Esophagus muscularis mucosa (tissue), 4 donors: ENCODE measurements around the gene CYBA. TPM values are rescaled to one million over a fixed set of nuclear protein-coding genes. Genes with fewer than 3 reads are reported as not detected.

Experiments used
- DNase-seq: peaks from one replicate; pipeline ENCODE4 v3.0.0-alpha.2; 2017; ENCODE audit errors: extremely low spot score
- H3K27ac ChIP-seq, 4 donors: fragments of 200-600 bp; sonication (generic); replicated peaks in 1 of 4; 1 replicate in 3 of 4; 2 replicates in 1 of 4; pipeline ENCODE4 v1.5.1; 2016 to 2019; ENCODE audit warnings: mild to moderate bottlenecking in 1 of 4
- H3K27me3 ChIP-seq, 4 donors: fragments of 200-600 bp; sonication (generic); one replicate each; pipeline versions ENCODE4 v1.5.1 to v1.6.0; 2016 to 2019
- H3K36me3 ChIP-seq, 4 donors: fragments of 200-600 bp; sonication (generic); one replicate each; pipeline ENCODE4 v1.5.1; 2016 to 2019
- H3K4me1 ChIP-seq, 4 donors: fragments of 200-600 bp; sonication (generic); one replicate each; pipeline ENCODE4 v1.5.1; 2016 to 2019
- H3K4me3 ChIP-seq, 4 donors: fragments of 200-600 bp; sonication (generic); 1 replicate in 2 of 4; 2 replicates in 2 of 4; pipeline ENCODE4 v1.5.1; 2016 to 2019; ENCODE audit warnings: mild to moderate bottlenecking in 4 of 4, moderate library complexity in 1 of 4
- H3K9me3 ChIP-seq, 4 donors: fragments of 200-600 bp; sonication (generic); 1 replicate in 3 of 4; 2 replicates in 1 of 4; pipeline ENCODE4 v1.5.1; 2016 to 2019
- CTCF ChIP-seq, 3 experiments: fragments of 200-600 bp in 2 of 3; fragments of 450-650 bp in 1 of 3; sonication (generic) in 2 of 3; IDR thresholded peaks; one replicate each; pipeline ENCODE4 v1.5.1; 2017 to 2019; ENCODE audit warnings: antibody characterized with exemption in 3 of 3, mild to moderate bottlenecking in 2 of 3, moderate library complexity in 1 of 3
- EP300 ChIP-seq: sonication (generic); formaldehyde crosslinking; IDR thresholded peaks from one replicate; pipeline ENCODE4 v1.6.1; 2017; ENCODE audit warnings: antibody characterized with exemption
- POLR2A ChIP-seq: fragments of 450-650 bp; IDR thresholded peaks from one replicate; pipeline ENCODE4 v1.6.1; 2017; ENCODE audit warnings: antibody characterized with exemption, moderate library complexity, mild to moderate bottlenecking, low read depth
- POLR2AphosphoS5 ChIP-seq, 2 donors: sonication (generic); formaldehyde crosslinking; IDR thresholded peaks; one replicate each; pipeline ENCODE4 v1.6.1; 2017; ENCODE audit warnings: antibody characterized with exemption in 2 of 2
- WGBS: methylation state at CpG from one replicate; pipeline ENCODE4 v1.1.5; 2018; 5-methylcytosine and 5-hydroxymethylcytosine counted together
- intact Hi-C: fragments of 100-400 bp; cut with DNase I; formaldehyde crosslinking; loops from one replicate; pipeline ENCODE4 v1.15.1; 2023
- total RNA-seq, 4 donors: library from RNA; depleted of rRNA; stranded (reverse); fragments of >200 nt; gene quantifications; one replicate each; pipeline versions ENCODE4 v1.1.0 to v1.2.1, GENCODE V29; 2016

CYBA gene
- total RNA-seq, 4 donors from 2014 or later = 46.5 to 156 (median 99.2) TPM

- DNase-seq = no peak
Measured at GRCh38 chr16:88691129-88691813, 40.4 kb upstream of the CYBA start.

GRCh38 chr16:88690341-88691128, 39.7 kb upstream of the CYBA start:
- no peak for DNase-seq
- H3K4me3 ChIP-seq = no peak overlapping the region
- H3K36me3 ChIP-seq = peaks cover 0 to 6% (median under 1%) of the 10 kb centered on the region in 4 donors
- no peaks in the 10 kb centered on the region for H3K9me3 ChIP-seq
- 81% methylated on average over 11 of the region's 21 CpGs for WGBS
- no peak for TF ChIP-seq POLR2A
- no peak for TF ChIP-seq CTCF (IDR thresholded peaks at IDR 0.05)
- no peak for TF ChIP-seq POLR2AphosphoS5 (IDR thresholded peaks at IDR 0.05)
- TF ChIP-seq EP300 = no peak
- no peak overlapping the region for H3K27ac ChIP-seq
- H3K27me3 ChIP-seq = peaks cover 0 to 77% (median 47%) of the 10 kb centered on the region in 4 donors
- peaks cover 18 to 24% (median 21%) of the 10 kb centered on the region in 4 donors for H3K4me1 ChIP-seq
- intact Hi-C loops = no loop called here

More at GRCh38 chr16:88691129-88691813, 40.4 kb upstream of the CYBA start:
- Histone ChIP-seq H3K9me3 (no peaks in the 10 kb centered on the region), H3K4me1 (peaks cover 10 to 16% (median 13%) of the 10 kb centered on the region in 4 donors), H3K36me3 (peaks cover 0 to 14% (median 8%) of the 10 kb centered on the region in 4 donors), H3K27ac (no peak overlapping the region), H3K27me3 (peaks cover 0 to 70% (median 40%) of the 10 kb centered on the region in 4 donors), H3K4me3 (no peak overlapping the region)
- 88% methylated on average over 22 of the region's 33 CpGs for WGBS
- intact Hi-C loops = no loop called here
- TF ChIP-seq POLR2AphosphoS5 (IDR thresholded peaks at IDR 0.05) (no peak), CTCF (IDR thresholded peaks at IDR 0.05) (no peak), POLR2A (no peak), EP300 (no peak)

GRCh38 chr16:88688013-88688778, 37.3 kb upstream of the CYBA start:
- no peak for DNase-seq
- H3K27me3 ChIP-seq = peaks cover 0 to 99% (median 64%) of the 10 kb centered on the region in 4 donors
- peaks cover 19 to 29% (median 26%) of the 10 kb centered on the region in 4 donors for H3K4me1 ChIP-seq
- no peak overlapping the region for H3K27ac ChIP-seq
- intact Hi-C loops = no loop called here
- H3K36me3 ChIP-seq = no peaks in the 10 kb centered on the region
- no peak overlapping the region for H3K4me3 ChIP-seq
- WGBS = 37% methylated on average over 13 of the region's 28 CpGs
- TF ChIP-seq CTCF (IDR thresholded peaks at IDR 0.05) = no peak
- no peak for TF ChIP-seq POLR2A
- no peak for TF ChIP-seq EP300
- TF ChIP-seq POLR2AphosphoS5 (IDR thresholded peaks at IDR 0.05) = no peak
- no peaks in the 10 kb centered on the region for H3K9me3 ChIP-seq

- peaks cover 19 to 29% (median 26%) of the 10 kb centered on the region in 4 donors for H3K4me1 ChIP-seq
- H3K27me3 ChIP-seq = peaks cover 0 to 97% (median 64%) of the 10 kb centered on the region in 4 donors
- intact Hi-C loops = no loop called here
- DNase-seq = no peak
- TF ChIP-seq CTCF (IDR thresholded peaks at IDR 0.05) (no peak), POLR2A (no peak), EP300 (no peak), POLR2AphosphoS5 (IDR thresholded peaks at IDR 0.05) (no peak)
- no peak overlapping the region for H3K27ac ChIP-seq
- H3K36me3 ChIP-seq = no peaks in the 10 kb centered on the region
- no peak overlapping the region for H3K4me3 ChIP-seq
- H3K9me3 ChIP-seq = no peaks in the 10 kb centered on the region
- 53% methylated on average over 3 of the region's 3 CpGs for WGBS
Measured at GRCh38 chr16:88687676-88688012, 36.8 kb upstream of the CYBA start.
